Measurements from ENCODE around the gene DOCK9. TPM values are rescaled to one million over a fixed set of nuclear protein-coding genes. Genes with fewer than 3 reads are reported as not detected.

DOCK9 gene
- total RNA-seq, 1 experiment from 2014 or later = 36.6 TPM

DNA sequence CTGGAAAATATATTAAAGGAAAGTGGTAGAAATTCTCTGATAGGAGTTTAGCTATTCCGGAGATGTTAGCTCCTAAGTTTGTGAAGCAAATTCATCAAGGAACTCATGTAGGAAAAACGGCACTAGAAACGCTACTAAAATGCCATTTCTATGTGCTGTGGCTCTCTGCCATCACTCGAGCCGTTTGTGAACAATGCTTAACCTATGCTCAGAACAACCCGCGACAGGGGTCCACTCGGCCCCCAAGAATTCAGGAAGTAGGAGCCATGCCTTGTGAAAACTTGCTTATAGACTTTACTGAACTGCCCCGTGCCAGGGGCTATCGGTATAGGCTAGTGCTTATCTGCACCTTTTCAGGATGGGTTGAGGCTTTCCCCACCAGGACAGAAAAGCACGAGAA is 211.2 kb downstream of the DOCK9 start:
- Mint-ChIP-seq H3K27me3 (ENCODE audit: low read depth) (no peaks in the 10 kb centered on the region; the same call in 1 of the 2 replicates), H3K36me3 (no peaks in the 10 kb centered on the region), H3K9me3 (peaks cover 13% of the 10 kb centered on the region), H3K4me3 (no peak overlapping the region), H3K27ac (no peak overlapping the region), H3K4me1 (peaks cover 5% of the 10 kb centered on the region)
- ChIA-PET CTCF (no interaction called here), POLR2A (no interaction called here)
- TF ChIP-seq, protein P1, sequence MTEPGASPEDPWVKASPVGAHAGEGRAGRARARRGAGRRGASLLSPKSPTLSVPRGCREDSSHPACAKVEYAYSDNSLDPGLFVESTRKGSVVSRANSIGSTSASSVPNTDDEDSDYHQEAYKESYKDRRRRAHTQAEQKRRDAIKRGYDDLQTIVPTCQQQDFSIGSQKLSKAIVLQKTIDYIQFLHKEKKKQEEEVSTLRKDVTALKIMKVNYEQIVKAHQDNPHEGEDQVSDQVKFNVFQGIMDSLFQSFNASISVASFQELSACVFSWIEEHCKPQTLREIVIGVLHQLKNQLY (CRISPR knock-in tag; IDR thresholded peaks at IDR 0.05) = no peak
- no peak for TF ChIP-seq ZNF396 (CRISPR knock-in tag; IDR thresholded peaks at IDR 0.05; ENCODE audit: borderline replicate concordance)
- no peak for TF ChIP-seq GRHL2 (CRISPR knock-in tag; IDR thresholded peaks at IDR 0.05; ENCODE audit: insufficient replicate concordance, severe bottlenecking)
- TF ChIP-seq JAZF1 (CRISPR knock-in tag; IDR thresholded peaks at IDR 0.05) = no peak
- no peak for TF ChIP-seq ELF4 (CRISPR knock-in tag; IDR thresholded peaks at IDR 0.05; ENCODE audit: low read depth)
- no peak for TF ChIP-seq SMAD3 (CRISPR knock-in tag; IDR thresholded peaks at IDR 0.05; ENCODE audit: borderline replicate concordance)
- no peak for TF ChIP-seq FOXP1 (CRISPR knock-in tag; IDR thresholded peaks at IDR 0.05; ENCODE audit: borderline replicate concordance)
- TF ChIP-seq NR1H2 (CRISPR knock-in tag; IDR thresholded peaks at IDR 0.05) = no peak
- TF ChIP-seq ZNF138 (CRISPR knock-in tag; conservative IDR thresholded peaks at IDR 0.05) = no peak
- TF ChIP-seq, protein P2, sequence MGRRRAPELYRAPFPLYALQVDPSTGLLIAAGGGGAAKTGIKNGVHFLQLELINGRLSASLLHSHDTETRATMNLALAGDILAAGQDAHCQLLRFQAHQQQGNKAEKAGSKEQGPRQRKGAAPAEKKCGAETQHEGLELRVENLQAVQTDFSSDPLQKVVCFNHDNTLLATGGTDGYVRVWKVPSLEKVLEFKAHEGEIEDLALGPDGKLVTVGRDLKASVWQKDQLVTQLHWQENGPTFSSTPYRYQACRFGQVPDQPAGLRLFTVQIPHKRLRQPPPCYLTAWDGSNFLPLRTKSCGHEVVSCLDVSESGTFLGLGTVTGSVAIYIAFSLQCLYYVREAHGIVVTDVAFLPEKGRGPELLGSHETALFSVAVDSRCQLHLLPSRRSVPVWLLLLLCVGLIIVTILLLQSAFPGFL (CRISPR knock-in tag; IDR thresholded peaks at IDR 0.05; ENCODE audit: borderline replicate concordance) = no peak
- TF ChIP-seq PRRX2 (CRISPR knock-in tag; IDR thresholded peaks at IDR 0.05) = no peak
- TF ChIP-seq, protein P3, sequence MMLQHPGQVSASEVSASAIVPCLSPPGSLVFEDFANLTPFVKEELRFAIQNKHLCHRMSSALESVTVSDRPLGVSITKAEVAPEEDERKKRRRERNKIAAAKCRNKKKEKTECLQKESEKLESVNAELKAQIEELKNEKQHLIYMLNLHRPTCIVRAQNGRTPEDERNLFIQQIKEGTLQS (CRISPR knock-in tag; conservative IDR thresholded peaks at IDR 0.05) = no peak
- TF ChIP-seq, protein P4, sequence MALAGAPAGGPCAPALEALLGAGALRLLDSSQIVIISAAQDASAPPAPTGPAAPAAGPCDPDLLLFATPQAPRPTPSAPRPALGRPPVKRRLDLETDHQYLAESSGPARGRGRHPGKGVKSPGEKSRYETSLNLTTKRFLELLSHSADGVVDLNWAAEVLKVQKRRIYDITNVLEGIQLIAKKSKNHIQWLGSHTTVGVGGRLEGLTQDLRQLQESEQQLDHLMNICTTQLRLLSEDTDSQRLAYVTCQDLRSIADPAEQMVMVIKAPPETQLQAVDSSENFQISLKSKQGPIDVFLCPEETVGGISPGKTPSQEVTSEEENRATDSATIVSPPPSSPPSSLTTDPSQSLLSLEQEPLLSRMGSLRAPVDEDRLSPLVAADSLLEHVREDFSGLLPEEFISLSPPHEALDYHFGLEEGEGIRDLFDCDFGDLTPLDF (CRISPR knock-in tag; IDR thresholded peaks at IDR 0.05) = no peak
- DNase-seq (ENCODE audit: low spot score) (no peak), ATAC-seq (no peak)

DNA sequence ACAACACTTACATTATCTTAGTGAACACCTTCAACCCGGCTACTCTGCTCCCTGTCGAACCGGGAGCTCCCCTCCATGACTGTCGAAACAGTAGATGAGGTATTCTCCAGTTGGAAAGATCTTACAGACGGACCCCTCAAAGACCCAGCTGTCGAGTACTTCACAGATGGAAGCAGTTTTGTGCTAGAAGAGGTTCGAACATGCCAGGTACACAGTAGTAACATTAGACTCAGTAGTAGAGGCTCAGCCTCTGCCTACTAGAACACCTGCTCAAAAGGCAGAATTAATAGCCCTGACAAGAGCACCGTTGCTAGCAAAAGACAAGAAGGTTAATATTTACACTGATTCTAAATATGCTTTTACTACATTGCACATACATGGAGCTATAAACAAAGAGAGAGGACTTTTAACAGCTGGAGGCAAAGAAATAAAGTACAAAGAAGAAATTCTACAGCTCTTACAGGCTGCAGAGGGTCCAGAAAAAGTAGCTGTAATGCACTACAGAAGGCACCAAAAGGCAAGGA is 211.8 kb downstream of the DOCK9 start:
- POLR2A ChIA-PET = interaction anchor here (0.6 kb wide), 1 partner anchor 143 kb away, joined by 4 read pairs; no protein-coding TSS in a partner anchor
- no peak for TF ChIP-seq EMX1 (CRISPR knock-in tag; IDR thresholded peaks at IDR 0.05)
- no peak for TF ChIP-seq TEAD1 (CRISPR knock-in tag; IDR thresholded peaks at IDR 0.05)
- TF ChIP-seq JUN (CRISPR knock-in tag; IDR thresholded peaks at IDR 0.05) = no peak
- ATAC-seq (no peak), DNase-seq (ENCODE audit: low spot score) (no peak)
- H3K4me3 Mint-ChIP-seq = no peak overlapping the region
- peaks cover 14% of the 10 kb centered on the region for H3K9me3 Mint-ChIP-seq
- H3K27ac Mint-ChIP-seq = no peak overlapping the region
- H3K4me1 Mint-ChIP-seq = peaks cover 12% of the 10 kb centered on the region
- no peaks in the 10 kb centered on the region for H3K36me3 Mint-ChIP-seq
- CTCF ChIA-PET = no interaction called here
- no peaks in the 10 kb centered on the region; the same call in 1 of the 2 replicates for H3K27me3 Mint-ChIP-seq (ENCODE audit: low read depth)

DNA sequence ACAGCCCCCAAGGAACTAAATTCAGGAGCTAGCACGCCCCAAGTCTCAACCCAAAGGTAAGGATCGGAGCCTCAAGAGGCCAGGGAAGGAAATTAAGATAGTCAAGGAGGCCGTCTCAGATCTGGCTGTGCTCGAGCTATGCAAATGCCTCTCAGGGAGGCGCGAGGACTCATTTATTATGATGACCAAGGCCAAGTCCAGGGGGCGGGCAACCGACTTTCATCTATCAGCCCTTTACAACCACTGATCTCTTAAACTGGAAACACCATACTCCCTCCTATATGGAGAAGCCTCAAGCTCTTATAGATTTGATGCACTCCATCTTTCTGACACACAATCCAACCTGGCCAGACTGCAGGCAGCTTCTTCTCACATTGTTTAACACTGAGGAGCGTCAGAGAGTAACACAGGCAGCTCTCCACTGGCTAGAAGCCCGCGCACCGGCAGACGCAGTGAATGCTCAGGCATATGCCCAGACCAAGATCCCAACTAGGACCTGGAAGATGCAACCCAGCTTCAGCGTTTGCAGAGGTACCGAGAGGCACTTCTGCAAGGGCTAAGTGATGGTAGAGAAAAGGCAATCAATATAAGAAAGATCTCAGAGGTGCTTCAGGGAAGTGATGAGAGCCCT is 215.8 kb downstream of the DOCK9 start:
- ChIA-PET POLR2A (interaction anchor here (0.7 kb wide), 1 partner anchor 13 kb away, joined by 3 read pairs; no protein-coding TSS in a partner anchor), CTCF (interaction anchor here (0.8 to 2.4 kb wide), 4 partner anchors 10 to 89 kb away, joined by 3 to 5 read pairs (median 4); no protein-coding TSS in a partner anchor)
- no peaks in the 10 kb centered on the region for H3K27me3 Mint-ChIP-seq (ENCODE audit: low read depth)
- H3K36me3 Mint-ChIP-seq = peaks cover 5% of the 10 kb centered on the region
- no peak overlapping the region for H3K4me3 Mint-ChIP-seq
- no peak overlapping the region for H3K27ac Mint-ChIP-seq
- DNase-seq (ENCODE audit: low spot score) (no peak), ATAC-seq (no peak; the same call in 1 of the 2 replicates)
- H3K9me3 Mint-ChIP-seq = peaks cover 20% of the 10 kb centered on the region
- H3K4me1 Mint-ChIP-seq = peaks cover 14% of the 10 kb centered on the region
- TF ChIP-seq SMAD3 (CRISPR knock-in tag; IDR thresholded peaks at IDR 0.05; ENCODE audit: borderline replicate concordance) (no peak), ETV6 (CRISPR knock-in tag; IDR thresholded peaks at IDR 0.05) (no peak), EMX1 (CRISPR knock-in tag; IDR thresholded peaks at IDR 0.05) (no peak), CREB1 (CRISPR knock-in tag; IDR thresholded peaks at IDR 0.05) (no peak), ELF4 (CRISPR knock-in tag; IDR thresholded peaks at IDR 0.05; ENCODE audit: low read depth) (no peak), MXD4 (CRISPR knock-in tag; IDR thresholded peaks at IDR 0.05; ENCODE audit: borderline replicate concordance) (no peak), HMGA2 (CRISPR knock-in tag; IDR thresholded peaks at IDR 0.05) (no peak)
- TF ChIP-seq, protein P3 (CRISPR knock-in tag; conservative IDR thresholded peaks at IDR 0.05) = no peak
- TF ChIP-seq, protein P5, sequence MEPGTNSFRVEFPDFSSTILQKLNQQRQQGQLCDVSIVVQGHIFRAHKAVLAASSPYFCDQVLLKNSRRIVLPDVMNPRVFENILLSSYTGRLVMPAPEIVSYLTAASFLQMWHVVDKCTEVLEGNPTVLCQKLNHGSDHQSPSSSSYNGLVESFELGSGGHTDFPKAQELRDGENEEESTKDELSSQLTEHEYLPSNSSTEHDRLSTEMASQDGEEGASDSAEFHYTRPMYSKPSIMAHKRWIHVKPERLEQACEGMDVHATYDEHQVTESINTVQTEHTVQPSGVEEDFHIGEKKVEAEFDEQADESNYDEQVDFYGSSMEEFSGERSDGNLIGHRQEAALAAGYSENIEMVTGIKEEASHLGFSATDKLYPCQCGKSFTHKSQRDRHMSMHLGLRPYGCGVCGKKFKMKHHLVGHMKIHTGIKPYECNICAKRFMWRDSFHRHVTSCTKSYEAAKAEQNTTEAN (CRISPR knock-in tag; IDR thresholded peaks at IDR 0.05) = no peak
- TF ChIP-seq, protein P6, sequence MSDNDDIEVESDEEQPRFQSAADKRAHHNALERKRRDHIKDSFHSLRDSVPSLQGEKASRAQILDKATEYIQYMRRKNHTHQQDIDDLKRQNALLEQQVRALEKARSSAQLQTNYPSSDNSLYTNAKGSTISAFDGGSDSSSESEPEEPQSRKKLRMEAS (CRISPR knock-in tag; IDR thresholded peaks at IDR 0.05) = no peak

Data from WTC11 (cell line).